K562 (cell line): ENCODE measurements around the gene MRPL54. TPM values are rescaled to one million over a fixed set of nuclear protein-coding genes. Genes with fewer than 3 reads are reported as not detected.

Experiments
- ATAC-seq: fragments of 200-7000 bp; cut with Tn5 transposase; 3 replicates; pipeline ENCODE4 v1.9.1; 2020; ENCODE audit warnings: moderate library complexity
- BruUV-seq: library from RNA; stranded (reverse); fragments of 400-500 nt; replicated peaks from 2 replicates; lab custom pipeline; 2021; lab: Mats Ljungman, UMichigan
- CTCF ChIA-PET: fragments of 300-600 bp; formaldehyde crosslinking; extraction: SDS; loops from one replicate; lab custom pipeline; 2021; ENCODE audit warnings: low intra/inter-chr PET ratio; lab: Yijun Ruan, JAX
- POLR2A ChIA-PET: fragments of 300-600, 350-650 bp; sonication (Branson Sonifier 250); formaldehyde crosslinking; extraction: SDS; loops from one replicate; lab custom pipeline; 2021; ENCODE audit warnings: antibody characterized with exemption, inconsistent platforms; lab: Yijun Ruan, JAX
- DNase-seq, 4 experiments: peaks; one replicate each; pipeline versions ENCODE4 v3.0.0 to v3.0.0-alpha.2; 2011 to 2018; ENCODE audit warnings: low spot score in 3 of 4, mixed read lengths in 3 of 4; ENCODE audit errors: extremely low read depth in 1 of 4
- FAIRE-seq: peaks from 2 replicates; lab custom pipeline; 2011; peaks lifted over from hg19 to GRCh38; lab: Jason Lieb, UNC
- H2AFZ ChIP-seq: 2 replicates; pipeline ENCODE4 v1.6.0; 2011; ENCODE audit warnings: low read depth, low read length, control low read depth, inconsistent platforms
- H3K27ac ChIP-seq: fragments of 200-600 bp; 3 replicates; pipeline ENCODE4 v1.8.0; 2011; ENCODE audit warnings: low read depth, mild to moderate bottlenecking, control low read depth, inconsistent platforms, low read length, moderate library complexity, mixed read lengths; ENCODE audit errors: extremely low read depth
- H3K27me3 ChIP-seq, 2 experiments: fragments of 300-600 bp in 1 of 2; 2 replicates in 1 of 2; 3 replicates in 1 of 2; pipeline versions ENCODE4 v1.6.0 to v1.8.0; 2011; ENCODE audit warnings: inconsistent platforms in 2 of 2, low read length in 2 of 2, mild to moderate bottlenecking in 1 of 2, mixed read lengths in 1 of 2, moderate library complexity in 1 of 2; ENCODE audit not compliant: control insufficient read depth in 2 of 2, insufficient read depth in 2 of 2
- H3K36me3 ChIP-seq: fragments of 300-600 bp; 3 replicates; pipeline ENCODE4 v1.8.0; 2011; ENCODE audit warnings: mild to moderate bottlenecking, low read length, inconsistent platforms; ENCODE audit not compliant: control insufficient read depth, insufficient read depth
- H3K4me1 ChIP-seq, 2 experiments: fragments of 200-600 bp in 1 of 2; replicated peaks in 1 of 2; 2 replicates in 1 of 2; 3 replicates in 1 of 2; pipeline versions ENCODE4 v1.5.1 to v1.8.0; 2011; ENCODE audit warnings: inconsistent platforms in 2 of 2, low read length in 2 of 2, mild to moderate bottlenecking in 1 of 2, mixed read lengths in 1 of 2, moderate library complexity in 1 of 2; ENCODE audit not compliant: control insufficient read depth in 2 of 2, insufficient read depth in 2 of 2
- H3K4me2 ChIP-seq: 2 replicates; pipeline ENCODE4 v1.6.1; 2011; ENCODE audit warnings: low read length, control low read depth, inconsistent platforms, mixed read lengths; ENCODE audit not compliant: insufficient read depth
- H3K4me3 ChIP-seq: fragments of 200-600 bp; sonication (generic), shearing (Covaris generic); 2 replicates; pipeline ENCODE4 v1.5.1; 2016; ENCODE audit warnings: control low read depth, inconsistent platforms
- H3K79me2 ChIP-seq: fragments of 200-600 bp; 3 replicates; pipeline ENCODE4 v1.8.0; 2011; ENCODE audit warnings: low read length, inconsistent platforms; ENCODE audit not compliant: control insufficient read depth, insufficient read depth
- H3K9ac ChIP-seq, 2 experiments: 2 replicates each; pipeline versions ENCODE4 v1.6.0 to v1.6.1; 2011; ENCODE audit warnings: low read depth in 2 of 2, low read length in 2 of 2, control low read depth in 1 of 2, inconsistent platforms in 1 of 2, mild to moderate bottlenecking in 1 of 2, mixed read lengths in 1 of 2; ENCODE audit not compliant: insufficient read depth in 1 of 2
- H3K9me1 ChIP-seq: one replicate; pipeline ENCODE4 v1.6.0; 2011; ENCODE audit warnings: inconsistent platforms, mild to moderate bottlenecking, low read length, moderate library complexity; ENCODE audit not compliant: control insufficient read depth, insufficient read depth
- H3K9me3 ChIP-seq: replicated peaks from 2 replicates; pipeline ENCODE4 v1.5.1; 2011; ENCODE audit warnings: low read depth, low read length, inconsistent platforms; ENCODE audit not compliant: control insufficient read depth, insufficient read depth
- H4K20me1 ChIP-seq: replicated peaks from 2 replicates; pipeline ENCODE4 v1.6.1; 2011; ENCODE audit warnings: low read length, inconsistent platforms, mixed read lengths; ENCODE audit not compliant: control insufficient read depth, insufficient read depth
- ASH1L ChIP-seq: fragments of 450-650 bp; IDR thresholded peaks from 2 replicates; pipeline ENCODE4 v1.6.1; 2018; ENCODE audit warnings: borderline replicate concordance, mild to moderate bottlenecking, low read depth; ENCODE audit not compliant: partially characterized antibody
- BCOR ChIP-seq: fragments of 450-650 bp; IDR thresholded peaks from 2 replicates; pipeline ENCODE4 v1.6.1; 2016
- CBFB ChIP-seq: sonication (generic); formaldehyde crosslinking; IDR thresholded peaks from 2 replicates; pipeline ENCODE4 v1.4.0; 2020; ENCODE audit warnings: mild to moderate bottlenecking, missing genetic modification reagents
- KDM1A ChIP-seq, 2 experiments: fragments of 450-650 bp; IDR thresholded peaks; 2 replicates each; pipeline ENCODE4 v1.6.1; 2016; ENCODE audit warnings: mild to moderate bottlenecking in 2 of 2
- RBM25 ChIP-seq: fragments of 200-400 bp; formaldehyde crosslinking; IDR thresholded peaks from 2 replicates; pipeline ENCODE4 v1.6.1; 2018; ENCODE audit warnings: low read length, low read depth, moderate library complexity; ENCODE audit not compliant: severe bottlenecking
- ZNF717 ChIP-seq: fragments of 250-450 bp; sonication (Bioruptor Pico); IDR thresholded peaks from 2 replicates; pipeline ENCODE4 v1.5.0; 2021
- WGBS: fragments of 100-300 bp; shearing (Covaris generic); methylation state at CpG from one replicate; pipeline ENCODE4 v1.1.6; 2016; ENCODE audit warnings: low coverage, mixed read lengths; ENCODE audit not compliant: insufficient coverage; ENCODE audit errors: missing lambda C conversion rate; 5-methylcytosine and 5-hydroxymethylcytosine counted together
- in situ Hi-C: fragments of 300-500 bp; cut with MboI; formaldehyde crosslinking; loops from 4 replicates; pipeline ENCODE4 v1.15.0; 2018; ENCODE audit warnings: inconsistent platforms, mixed read lengths
- intact Hi-C: fragments of 100-400 bp; cut with micrococcal nuclease; formaldehyde crosslinking; loops from 2 replicates; pipeline ENCODE4 v1.14.2; 2022
- polyA plus RNA-seq, 8 experiments: library from polyadenylated mRNA; depleted of rRNA in 4 of 8; stranded (reverse) in 5 of 8; unstranded in 3 of 8; fragments of >200 nt; fragmentation: Nextera tagmentation in 2 of 8; fragmentation: Illumina TruSeq in 1 of 8; extraction: Ambion mirVana in 2 of 8; extraction: Trizol in 1 of 8; gene quantifications; 2 replicates each; pipeline versions ENCODE4 v1.2.1 to v1.2.3, GENCODE V29; 2011 to 2014; ENCODE audit warnings: inconsistent platforms in 1 of 8, missing spikeins in 1 of 8
- total RNA-seq, 7 experiments: library from RNA; depleted of rRNA in 6 of 7; stranded (reverse); fragments of >200 nt in 6 of 7; fragmentation: Illumina TruSeq in 2 of 7; extraction: Trizol in 2 of 7; gene quantifications; 2 replicates each; pipeline versions ENCODE4 v1.2.1 to v1.2.3, GENCODE V29; 2011 to 2021; ENCODE audit warnings: low replicate concordance in 1 of 7
- TF ChIP-seq, protein P1 (sequence below): sonication (generic); IDR thresholded peaks from 2 replicates; pipeline ENCODE4 v1.6.1; 2016

Gene MRPL54
- total and polyA plus RNA-seq, 9 of the 15 experiments (the other 6 are each of a cell fraction or from before 2014, with no cell fraction given), result 3.5 to 120 (median 56.9) TPM

DNA sequence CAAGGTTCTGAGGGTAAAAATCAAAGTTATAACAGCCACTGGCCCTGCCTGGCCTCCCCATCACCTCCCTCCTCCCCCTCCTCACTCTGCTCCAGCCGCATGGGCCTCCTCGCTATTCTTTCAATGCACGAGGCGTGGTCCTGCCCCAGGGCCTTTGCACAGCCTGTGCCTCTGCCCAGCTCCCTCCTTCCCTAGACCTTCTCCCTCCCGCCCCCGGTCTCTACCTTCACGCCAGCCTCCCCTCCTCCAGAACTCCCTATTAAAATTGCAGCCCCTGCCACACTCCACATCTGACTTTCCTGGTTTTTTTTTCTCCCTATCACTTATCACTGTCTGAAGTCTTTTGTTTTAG, 6.2 kb downstream of the MRPL54 start:
- Histone ChIP-seq H3K36me3 (peaks cover 28% of the 10 kb centered on the region; the same call in 2 of the 3 replicates), H3K9me1 (no peaks in the 10 kb centered on the region), H3K27ac (no peak overlapping the region), H3K4me2 (no peak overlapping the region), H3K9me3 (no peaks in the 10 kb centered on the region), H2AFZ (no peak overlapping the region), H4K20me1 (no peaks in the 10 kb centered on the region), H3K4me1 (peaks cover 0 to 47% of the 10 kb centered on the region in 2 experiments; a peak in 2 of 5 replicates), H3K79me2 (no peaks in the 10 kb centered on the region), H3K27me3 (no peaks in the 10 kb centered on the region), H3K4me3 (no peak overlapping the region), H3K9ac (no peak overlapping the region)
- CTCF ChIA-PET, result no interaction called here
- no TSS peak for BruUV-seq
- intact Hi-C loops, result no loop called here
- WGBS, result 86% methylated on average over 6 of the region's 7 CpGs
- POLR2A ChIA-PET, result interaction anchor here (0.6 to 1.2 kb wide), 4 partner anchors 11 to 293 kb away, joined by 3 to 7 read pairs (median 4); no protein-coding TSS in a partner anchor
- in situ Hi-C loops, result no loop called here
- DNase-seq (no peak), FAIRE-seq (no peak), ATAC-seq (no peak)
- peak; percentile 49; the same call in 1 of the 2 replicates for TF ChIP-seq BCOR
- peak; percentile 32 for TF ChIP-seq RBM25
- no peak for TF ChIP-seq ZNF717 (CRISPR knock-in tag)
- TF ChIP-seq, protein P1, sequence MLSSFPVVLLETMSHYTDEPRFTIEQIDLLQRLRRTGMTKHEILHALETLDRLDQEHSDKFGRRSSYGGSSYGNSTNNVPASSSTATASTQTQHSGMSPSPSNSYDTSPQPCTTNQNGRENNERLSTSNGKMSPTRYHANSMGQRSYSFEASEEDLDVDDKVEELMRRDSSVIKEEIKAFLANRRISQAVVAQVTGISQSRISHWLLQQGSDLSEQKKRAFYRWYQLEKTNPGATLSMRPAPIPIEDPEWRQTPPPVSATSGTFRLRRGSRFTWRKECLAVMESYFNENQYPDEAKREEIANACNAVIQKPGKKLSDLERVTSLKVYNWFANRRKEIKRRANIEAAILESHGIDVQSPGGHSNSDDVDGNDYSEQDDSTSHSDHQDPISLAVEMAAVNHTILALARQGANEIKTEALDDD, result no peak
- TF ChIP-seq ASH1L, result no peak
- no peak for TF ChIP-seq CBFB (CRISPR knock-in tag)
- TF ChIP-seq KDM1A (IDR thresholded peaks at IDR 0.05), result peak in 1 of 2 experiments; percentile 33; a peak in 2 of 4 replicates
